Measurements from ENCODE around the gene PIGR.

GRCh38 chr1:206898915-206899431 lies 47.3 kb downstream of the PIGR start:
- TF ChIP-seq POLR2A (conservative IDR thresholded peaks at IDR 0.05) (no peak), ARID4B (CRISPR knock-in tag; IDR thresholded peaks at IDR 0.05) (no peak), CTCF (IDR thresholded peaks at IDR 0.05 in 2 of 3, conservative IDR thresholded peaks at IDR 0.05 in 1 of 3; ENCODE audit: insufficient read depth in 2 of 3, low read depth in 1 of 3, low read length in 3 of 3) (no peak), MXI1 (IDR thresholded peaks at IDR 0.05; ENCODE audit: low read depth, low read length) (no peak), KDM5B (IDR thresholded peaks at IDR 0.05; ENCODE audit: insufficient replicate concordance, low read depth, low read length) (no peak), ZNF76 (CRISPR knock-in tag; IDR thresholded peaks at IDR 0.05; ENCODE audit: borderline replicate concordance) (no peak)
